B cell (primary cell): ENCODE data around the gene OR52E2.

Experiments
- EZH2 ChIP-seq: IDR thresholded peaks from 2 replicates; pipeline ENCODE4 v1.6.1; 2012; ENCODE audit warnings: borderline replicate concordance, low read depth, mild to moderate bottlenecking, moderate library complexity, low read length; ENCODE audit not compliant: insufficient read depth, poor library complexity, severe bottlenecking
- TF ChIP-seq, protein P1 (sequence below): fragments of 200-600 bp; IDR thresholded peaks from one replicate; pipeline ENCODE4 v1.8.0; 2022; ENCODE audit warnings: antibody characterized with exemption, mild to moderate bottlenecking

DNA sequence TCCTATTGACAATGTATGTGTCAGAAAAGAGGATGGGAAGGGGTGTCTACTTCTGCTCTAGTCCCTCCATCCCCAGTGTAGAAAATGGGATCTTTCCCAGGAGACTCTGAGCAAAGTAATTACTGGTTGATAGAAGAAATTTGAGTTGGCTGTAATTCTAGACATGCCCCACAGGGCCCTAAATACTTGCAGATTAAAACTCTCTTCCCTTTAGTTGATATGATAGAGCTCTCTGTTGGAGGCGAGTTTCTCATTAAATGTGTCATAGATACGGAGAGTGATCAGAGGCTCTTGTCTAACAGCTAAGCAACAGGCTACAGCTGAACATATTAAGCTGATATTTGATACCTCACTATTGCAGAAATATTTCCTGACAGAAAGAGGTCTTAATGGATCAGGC lies 42.8 kb upstream of the OR52E2 start:
- TF ChIP-seq, protein P1, sequence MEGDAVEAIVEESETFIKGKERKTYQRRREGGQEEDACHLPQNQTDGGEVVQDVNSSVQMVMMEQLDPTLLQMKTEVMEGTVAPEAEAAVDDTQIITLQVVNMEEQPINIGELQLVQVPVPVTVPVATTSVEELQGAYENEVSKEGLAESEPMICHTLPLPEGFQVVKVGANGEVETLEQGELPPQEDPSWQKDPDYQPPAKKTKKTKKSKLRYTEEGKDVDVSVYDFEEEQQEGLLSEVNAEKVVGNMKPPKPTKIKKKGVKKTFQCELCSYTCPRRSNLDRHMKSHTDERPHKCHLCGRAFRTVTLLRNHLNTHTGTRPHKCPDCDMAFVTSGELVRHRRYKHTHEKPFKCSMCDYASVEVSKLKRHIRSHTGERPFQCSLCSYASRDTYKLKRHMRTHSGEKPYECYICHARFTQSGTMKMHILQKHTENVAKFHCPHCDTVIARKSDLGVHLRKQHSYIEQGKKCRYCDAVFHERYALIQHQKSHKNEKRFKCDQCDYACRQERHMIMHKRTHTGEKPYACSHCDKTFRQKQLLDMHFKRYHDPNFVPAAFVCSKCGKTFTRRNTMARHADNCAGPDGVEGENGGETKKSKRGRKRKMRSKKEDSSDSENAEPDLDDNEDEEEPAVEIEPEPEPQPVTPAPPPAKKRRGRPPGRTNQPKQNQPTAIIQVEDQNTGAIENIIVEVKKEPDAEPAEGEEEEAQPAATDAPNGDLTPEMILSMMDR = no peak
- TF ChIP-seq EZH2 = no peak
